CMK (cell line): Measurements from ENCODE around the gene RFTN1.

Source experiments
- DNase-seq: peaks from one replicate; pipeline ENCODE4 v3.0.0-alpha.2; 2010; ENCODE audit warnings: low read depth

Gene RFTN1

GRCh38 chr3:16272588-16272987 is 240.9 kb downstream of the RFTN1 start:
- no peak for DNase-seq

GRCh38 chr3:16270855-16271254 is 242.6 kb downstream of the RFTN1 start:
- DNase-seq, result no peak

DNA sequence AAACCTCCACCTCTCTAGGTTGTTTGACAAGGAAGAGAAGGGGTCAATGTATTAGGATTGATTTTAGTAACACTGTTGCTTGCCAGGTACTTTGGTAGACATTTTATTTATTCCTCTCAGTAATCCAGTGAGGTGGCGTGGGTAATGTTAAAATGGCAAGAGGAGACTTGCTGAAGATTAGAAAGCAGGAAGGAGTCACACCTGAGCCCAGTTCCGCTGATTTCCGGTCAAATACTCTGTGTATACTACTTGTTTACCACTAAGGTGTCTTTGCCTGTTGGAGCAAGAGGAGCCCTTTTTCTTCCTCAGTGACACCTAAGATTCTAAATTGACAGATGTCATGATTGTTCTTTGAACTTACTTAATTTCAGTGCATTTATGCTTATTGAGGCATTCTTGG is 246.8 kb downstream of the RFTN1 start:
- no peak for DNase-seq
